ENCODE data around the gene PPP1R8.

- TF ChIP-seq EZH2 (IDR thresholded peaks at IDR 0.05; ENCODE audit: insufficient read depth, poor library complexity, severe bottlenecking) (no peak), EZH2phosphoT487 (IDR thresholded peaks at IDR 0.05; ENCODE audit: insufficient read depth, low read depth) (no peak)
Measured at GRCh38 chr1:27784700-27785099, 45.9 kb upstream of the PPP1R8 start.

Data from GM23248 (cell line).